ENCODE results near the gene PTPRN2. TPM values are rescaled to one million over a fixed set of nuclear protein-coding genes. Genes with fewer than 3 reads are reported as not detected.

Gene PTPRN2
- polyA plus RNA-seq, 4 donors = 1.6 to 11.7 (median 4.0) TPM

- H3K36me3 ChIP-seq (ENCODE audit: control insufficient read depth in 3 of 3, insufficient read depth in 2 of 3, low read depth in 1 of 3, low read length in 3 of 3) = no peaks in the 10 kb centered on the region
- H3K27me3 ChIP-seq (ENCODE audit: control insufficient read depth in 3 of 3, insufficient read depth in 3 of 3, low read length in 3 of 3) = no peaks in the 10 kb centered on the region
- H3K9me3 ChIP-seq (ENCODE audit: control insufficient read depth in 2 of 2, insufficient read depth in 1 of 2, low read depth in 1 of 2, low read length in 1 of 2) = peaks cover 0 to 33% of the 10 kb centered on the region in 2 donors
- H3K27ac ChIP-seq (ENCODE audit: low read depth in 1 of 3, low read length in 2 of 3) = no peak overlapping the region
- no peaks in the 10 kb centered on the region for H3K4me1 ChIP-seq (ENCODE audit: control insufficient read depth in 3 of 3, insufficient read depth in 2 of 3, low read depth in 1 of 3, low read length in 2 of 3)
- FAIRE-seq = no peak
- H3K4me3 ChIP-seq (ENCODE audit: low read depth in 1 of 3, low read length in 3 of 3) = no peak overlapping the region
- 81 to 89% (median 84%) methylated on average over 28 to 30 of the region's 30 CpGs for WGBS, 3 donors
- DNase-seq = no peak
Measured at GRCh38 chr7:158085741-158086695, 501.6 kb downstream of the PTPRN2 start.

- Histone ChIP-seq H3K27me3 (ENCODE audit: control insufficient read depth in 3 of 3, insufficient read depth in 3 of 3, low read length in 3 of 3) (no peaks in the 10 kb centered on the region), H3K4me1 (ENCODE audit: control insufficient read depth in 3 of 3, insufficient read depth in 2 of 3, low read depth in 1 of 3, low read length in 2 of 3) (no peaks in the 10 kb centered on the region), H3K4me3 (ENCODE audit: low read depth in 1 of 3, low read length in 3 of 3) (no peak overlapping the region), H3K27ac (ENCODE audit: low read depth in 1 of 3, low read length in 2 of 3) (no peak overlapping the region), H3K9me3 (ENCODE audit: control insufficient read depth in 2 of 2, insufficient read depth in 1 of 2, low read depth in 1 of 2, low read length in 1 of 2) (peaks cover 0 to 36% of the 10 kb centered on the region in 2 donors), H3K36me3 (ENCODE audit: control insufficient read depth in 3 of 3, insufficient read depth in 2 of 3, low read depth in 1 of 3, low read length in 3 of 3) (no peaks in the 10 kb centered on the region)
- WGBS, 3 donors = 95 to 96% (median 95%) methylated on average over 18 of the region's 18 CpGs
- FAIRE-seq (no peak), DNase-seq (no peak)
Measured at GRCh38 chr7:158084555-158084954, 503.1 kb downstream of the PTPRN2 start.

- Histone ChIP-seq H3K4me3 (ENCODE audit: low read depth in 1 of 3, low read length in 3 of 3) (no peak overlapping the region), H3K27ac (ENCODE audit: low read depth in 1 of 3, low read length in 2 of 3) (no peak overlapping the region), H3K9me3 (ENCODE audit: control insufficient read depth in 2 of 2, insufficient read depth in 1 of 2, low read depth in 1 of 2, low read length in 1 of 2) (peaks cover 0 to 38% of the 10 kb centered on the region in 2 donors), H3K4me1 (ENCODE audit: control insufficient read depth in 3 of 3, insufficient read depth in 2 of 3, low read depth in 1 of 3, low read length in 2 of 3) (no peaks in the 10 kb centered on the region), H3K36me3 (ENCODE audit: control insufficient read depth in 3 of 3, insufficient read depth in 2 of 3, low read depth in 1 of 3, low read length in 3 of 3) (no peaks in the 10 kb centered on the region), H3K27me3 (ENCODE audit: control insufficient read depth in 3 of 3, insufficient read depth in 3 of 3, low read length in 3 of 3) (no peaks in the 10 kb centered on the region)
- FAIRE-seq (no peak), DNase-seq (no peak)
- WGBS, 3 donors = 88 to 90% (median 90%) methylated on average over 28 of the region's 28 CpGs
Measured at GRCh38 chr7:158083526-158084310, 503.9 kb downstream of the PTPRN2 start.

GRCh38 chr7:158082761-158083160, 504.9 kb downstream of the PTPRN2 start:
- H3K9me3 ChIP-seq (ENCODE audit: control insufficient read depth in 2 of 2, insufficient read depth in 1 of 2, low read depth in 1 of 2, low read length in 1 of 2) = peaks cover 0 to 38% of the 10 kb centered on the region in 2 donors
- H3K4me3 ChIP-seq (ENCODE audit: low read depth in 1 of 3, low read length in 3 of 3) = no peak overlapping the region
- H3K4me1 ChIP-seq (ENCODE audit: control insufficient read depth in 3 of 3, insufficient read depth in 2 of 3, low read depth in 1 of 3, low read length in 2 of 3) = no peaks in the 10 kb centered on the region
- no peak overlapping the region for H3K27ac ChIP-seq (ENCODE audit: low read depth in 1 of 3, low read length in 2 of 3)
- 87 to 94% (median 89%) methylated on average over 8 of the region's 8 CpGs for WGBS, 3 donors
- H3K27me3 ChIP-seq (ENCODE audit: control insufficient read depth in 3 of 3, insufficient read depth in 3 of 3, low read length in 3 of 3) = no peaks in the 10 kb centered on the region
- FAIRE-seq = no peak
- DNase-seq = no peak
- H3K36me3 ChIP-seq (ENCODE audit: control insufficient read depth in 3 of 3, insufficient read depth in 2 of 3, low read depth in 1 of 3, low read length in 3 of 3) = no peaks in the 10 kb centered on the region

- WGBS, 3 donors = 85 to 92% (median 89%) methylated on average over 21 of the region's 21 CpGs
- no peak for DNase-seq
Measured at GRCh38 chr7:158080899-158081445, 506.7 kb downstream of the PTPRN2 start.

GRCh38 chr7:158077934-158078910, 509.4 kb downstream of the PTPRN2 start:
- no peak overlapping the region for H3K27ac ChIP-seq (ENCODE audit: low read depth in 1 of 3, low read length in 2 of 3)
- H3K4me3 ChIP-seq (ENCODE audit: low read depth in 1 of 3, low read length in 3 of 3) = no peak overlapping the region
- no peaks in the 10 kb centered on the region for H3K36me3 ChIP-seq (ENCODE audit: control insufficient read depth in 3 of 3, insufficient read depth in 2 of 3, low read depth in 1 of 3, low read length in 3 of 3)
- FAIRE-seq (no peak), DNase-seq (no peak)
- no peaks in the 10 kb centered on the region for H3K27me3 ChIP-seq (ENCODE audit: control insufficient read depth in 3 of 3, insufficient read depth in 3 of 3, low read length in 3 of 3)
- H3K9me3 ChIP-seq (ENCODE audit: control insufficient read depth in 2 of 2, insufficient read depth in 1 of 2, low read depth in 1 of 2, low read length in 1 of 2) = peaks cover 0 to 42% of the 10 kb centered on the region in 2 donors
- no peaks in the 10 kb centered on the region for H3K4me1 ChIP-seq (ENCODE audit: control insufficient read depth in 3 of 3, insufficient read depth in 2 of 3, low read depth in 1 of 3, low read length in 2 of 3)
- 84 to 87% (median 85%) methylated on average over 22 of the region's 22 CpGs for WGBS, 3 donors

More at GRCh38 chr7:158080899-158081445, 506.7 kb downstream of the PTPRN2 start:
- Histone ChIP-seq H3K27ac (ENCODE audit: low read depth in 1 of 3, low read length in 2 of 3) (no peak overlapping the region), H3K9me3 (ENCODE audit: control insufficient read depth in 2 of 2, insufficient read depth in 1 of 2, low read depth in 1 of 2, low read length in 1 of 2) (peaks cover 0 to 40% of the 10 kb centered on the region in 2 donors), H3K4me3 (ENCODE audit: low read depth in 1 of 3, low read length in 3 of 3) (no peak overlapping the region), H3K36me3 (ENCODE audit: control insufficient read depth in 3 of 3, insufficient read depth in 2 of 3, low read depth in 1 of 3, low read length in 3 of 3) (no peaks in the 10 kb centered on the region), H3K27me3 (ENCODE audit: control insufficient read depth in 3 of 3, insufficient read depth in 3 of 3, low read length in 3 of 3) (no peaks in the 10 kb centered on the region), H3K4me1 (ENCODE audit: control insufficient read depth in 3 of 3, insufficient read depth in 2 of 3, low read depth in 1 of 3, low read length in 2 of 3) (no peaks in the 10 kb centered on the region)
- no peak for FAIRE-seq

GRCh38 chr7:158077151-158077840, 510.3 kb downstream of the PTPRN2 start:
- WGBS, 3 donors = 68 to 69% (median 69%) methylated on average over 21 of the region's 21 CpGs
- no peak overlapping the region for H3K27ac ChIP-seq (ENCODE audit: low read depth in 1 of 3, low read length in 2 of 3)
- no peak for FAIRE-seq
- H3K4me1 ChIP-seq (ENCODE audit: control insufficient read depth in 3 of 3, insufficient read depth in 2 of 3, low read depth in 1 of 3, low read length in 2 of 3) = no peaks in the 10 kb centered on the region
- peaks cover 0 to 45% of the 10 kb centered on the region in 2 donors for H3K9me3 ChIP-seq (ENCODE audit: control insufficient read depth in 2 of 2, insufficient read depth in 1 of 2, low read depth in 1 of 2, low read length in 1 of 2)
- H3K27me3 ChIP-seq (ENCODE audit: control insufficient read depth in 3 of 3, insufficient read depth in 3 of 3, low read length in 3 of 3) = no peaks in the 10 kb centered on the region
- no peaks in the 10 kb centered on the region for H3K36me3 ChIP-seq (ENCODE audit: control insufficient read depth in 3 of 3, insufficient read depth in 2 of 3, low read depth in 1 of 3, low read length in 3 of 3)
- DNase-seq = no peak
- H3K4me3 ChIP-seq (ENCODE audit: low read depth in 1 of 3, low read length in 3 of 3) = no peak overlapping the region
